ENCODE measurements around the gene TMEM201.

DNA sequence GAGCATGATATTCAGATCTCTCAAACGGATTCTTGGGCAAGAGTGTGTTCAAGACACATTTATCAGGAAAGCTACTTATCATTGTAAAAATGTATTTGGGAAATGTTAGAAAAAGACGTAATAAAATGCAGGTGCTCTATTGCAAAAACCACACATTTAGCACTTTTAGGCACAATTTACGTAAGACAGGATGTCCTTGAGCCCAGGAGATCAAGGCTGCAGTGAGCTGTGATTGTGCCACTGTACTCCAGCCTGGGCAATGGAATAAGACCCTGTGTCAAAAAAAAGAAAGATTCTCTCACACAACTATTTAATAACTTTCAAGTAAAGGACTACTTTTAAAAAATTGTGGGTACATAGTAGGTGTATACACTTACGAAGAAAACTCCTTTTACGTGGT lies 31.1 kb upstream of the TMEM201 start:
- TF ChIP-seq, protein P1, sequence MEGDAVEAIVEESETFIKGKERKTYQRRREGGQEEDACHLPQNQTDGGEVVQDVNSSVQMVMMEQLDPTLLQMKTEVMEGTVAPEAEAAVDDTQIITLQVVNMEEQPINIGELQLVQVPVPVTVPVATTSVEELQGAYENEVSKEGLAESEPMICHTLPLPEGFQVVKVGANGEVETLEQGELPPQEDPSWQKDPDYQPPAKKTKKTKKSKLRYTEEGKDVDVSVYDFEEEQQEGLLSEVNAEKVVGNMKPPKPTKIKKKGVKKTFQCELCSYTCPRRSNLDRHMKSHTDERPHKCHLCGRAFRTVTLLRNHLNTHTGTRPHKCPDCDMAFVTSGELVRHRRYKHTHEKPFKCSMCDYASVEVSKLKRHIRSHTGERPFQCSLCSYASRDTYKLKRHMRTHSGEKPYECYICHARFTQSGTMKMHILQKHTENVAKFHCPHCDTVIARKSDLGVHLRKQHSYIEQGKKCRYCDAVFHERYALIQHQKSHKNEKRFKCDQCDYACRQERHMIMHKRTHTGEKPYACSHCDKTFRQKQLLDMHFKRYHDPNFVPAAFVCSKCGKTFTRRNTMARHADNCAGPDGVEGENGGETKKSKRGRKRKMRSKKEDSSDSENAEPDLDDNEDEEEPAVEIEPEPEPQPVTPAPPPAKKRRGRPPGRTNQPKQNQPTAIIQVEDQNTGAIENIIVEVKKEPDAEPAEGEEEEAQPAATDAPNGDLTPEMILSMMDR (IDR thresholded peaks at IDR 0.05) = no peak
- TF ChIP-seq POLR2A (IDR thresholded peaks at IDR 0.05) = no peak

Measured in Peyer's patch (tissue), 4 donors.